HCT116 (cell line): ENCODE measurements around the gene DYNC2LI1. TPM values are rescaled to one million over a fixed set of nuclear protein-coding genes. Genes with fewer than 3 reads are reported as not detected.
A peak's percentile ranks its signal among the peaks of the same experiment; 100 is the strongest.

ENCODE experiments used
- ATAC-seq: fragments of 200-7000 bp; cut with Tn5 transposase; 2 replicates; pipeline ENCODE4 v1.9.1; 2020; ENCODE audit warnings: mild to moderate bottlenecking, moderate library complexity
- BruUV-seq: library from RNA; stranded (reverse); fragments of 400-500 nt; replicated peaks from 2 replicates; lab custom pipeline; 2021; lab: Mats Ljungman, UMichigan
- CTCF ChIA-PET: fragments of 300-600 bp; sonication (Branson Sonifier 250); formaldehyde crosslinking; loops from one replicate; lab custom pipeline; 2021; ENCODE audit warnings: antibody characterized with exemption; lab: Charles Lee
- POLR2A ChIA-PET: fragments of 300-600, 350-600 bp; sonication (Branson Sonifier 250); formaldehyde crosslinking; loops from one replicate; lab custom pipeline; 2021; ENCODE audit warnings: antibody characterized with exemption; lab: Charles Lee
- RAD21 ChIA-PET, 2 experiments: fragments of 300-600 bp; sonication (Branson Sonifier 250); formaldehyde crosslinking; loops; one replicate each; lab custom pipeline; 2023; ENCODE audit warnings: low total read pairs in 2 of 2; ENCODE audit not compliant: uncharacterized antibody in 2 of 2, unreplicated experiment in 2 of 2, low non-redundant PET in 1 of 2; lab: Charles Lee
- DNase-seq: peaks from one replicate; pipeline ENCODE4 v3.0.0-alpha.2; 2010; ENCODE audit warnings: low read depth, low spot score
- H2AFZ ChIP-seq: fragments of 200-600 bp; shearing (Covaris generic), sonication (generic); 2 replicates; pipeline ENCODE4 v1.6.1; 2017; ENCODE audit warnings: low read depth, mixed run types, mixed read lengths, antibody characterized with exemption, low read length; ENCODE audit not compliant: poor library complexity, severe bottlenecking
- H3K27ac ChIP-seq: 2 replicates; pipeline ENCODE4 v1.5.1; 2012; ENCODE audit warnings: low read depth, low read length
- H3K27me3 ChIP-seq: fragments of 200-600 bp; sonication (generic); 2 replicates; pipeline ENCODE4 v1.6.1; 2016; ENCODE audit warnings: mixed run types, low read length, mixed read lengths; ENCODE audit not compliant: insufficient read depth
- H3K36me3 ChIP-seq, 2 experiments: fragments of 200-500 bp in 1 of 2; fragments of 200-600 bp in 1 of 2; sonication (Bioruptor generic) in 1 of 2; sonication (generic) in 1 of 2; 2 replicates each; pipeline versions ENCODE4 v1.5.1 to v1.6.1; 2014 to 2016; ENCODE audit warnings: low read length in 2 of 2, inconsistent platforms in 1 of 2, mixed read lengths in 1 of 2, mixed run types in 1 of 2; ENCODE audit not compliant: insufficient read depth in 2 of 2, control insufficient read depth in 1 of 2
- H3K4me1 ChIP-seq, 2 experiments: fragments of 200-600 bp in 1 of 2; sonication (generic) in 1 of 2; 2 replicates each; pipeline versions ENCODE4 v1.5.1 to v1.6.1; 2012 to 2017; ENCODE audit warnings: low read length in 2 of 2, inconsistent platforms in 1 of 2, mild to moderate bottlenecking in 1 of 2, mixed read lengths in 1 of 2, mixed run types in 1 of 2, moderate library complexity in 1 of 2; ENCODE audit not compliant: insufficient read depth in 2 of 2, control insufficient read depth in 1 of 2
- H3K4me2 ChIP-seq: fragments of 200-600 bp; sonication (generic); 2 replicates; pipeline ENCODE4 v1.6.1; 2017; ENCODE audit warnings: mixed run types, low read length, mixed read lengths
- H3K4me3 ChIP-seq, 2 experiments: fragments of 200-600 bp in 1 of 2; sonication (generic) in 1 of 2; replicated peaks in 1 of 2; 2 replicates each; pipeline ENCODE4 v1.5.1; 2011 to 2016; ENCODE audit warnings: low read length in 2 of 2, control low read depth in 1 of 2, low read depth in 1 of 2, mild to moderate bottlenecking in 1 of 2, mixed read lengths in 1 of 2, mixed run types in 1 of 2
- H3K79me2 ChIP-seq: fragments of 200-600 bp; sonication (generic); 2 replicates; pipeline ENCODE4 v1.6.1; 2017; ENCODE audit warnings: mild to moderate bottlenecking, mixed run types, low read length, moderate library complexity, mixed read lengths; ENCODE audit not compliant: insufficient read depth
- H3K9ac ChIP-seq: fragments of 200-600 bp; sonication (generic); 2 replicates; pipeline ENCODE4 v1.6.1; 2016; ENCODE audit warnings: low read length, mixed read lengths
- H3K9me2 ChIP-seq: fragments of 200-600 bp; sonication (generic), shearing (Covaris generic); 2 replicates; pipeline ENCODE4 v1.6.1; 2017; ENCODE audit warnings: mixed run types, mild to moderate bottlenecking, moderate library complexity; ENCODE audit not compliant: insufficient read depth
- H3K9me3 ChIP-seq, 2 experiments: fragments of 200-500 bp in 1 of 2; fragments of 200-600 bp in 1 of 2; sonication (Bioruptor generic) in 1 of 2; sonication (generic) in 1 of 2; 2 replicates each; pipeline ENCODE4 v1.6.1; 2014 to 2017; ENCODE audit warnings: low read length in 2 of 2, mixed read lengths in 2 of 2, inconsistent platforms in 1 of 2, low read depth in 1 of 2, mild to moderate bottlenecking in 1 of 2, mixed run types in 1 of 2, moderate library complexity in 1 of 2; ENCODE audit not compliant: control insufficient read depth in 1 of 2, insufficient read depth in 1 of 2
- H4K20me1 ChIP-seq: fragments of 200-600 bp; sonication (generic), shearing (Covaris generic); 2 replicates; pipeline ENCODE4 v1.6.1; 2017; ENCODE audit warnings: mixed run types, mild to moderate bottlenecking, moderate library complexity; ENCODE audit not compliant: insufficient read depth
- CBX3 ChIP-seq: IDR thresholded peaks from 2 replicates; pipeline ENCODE4 v1.6.1; 2012; ENCODE audit warnings: low read depth
- EGR1 ChIP-seq: IDR thresholded peaks from 2 replicates; pipeline ENCODE4 v1.6.1; 2012; ENCODE audit warnings: low read depth
- ELF1 ChIP-seq: IDR thresholded peaks from 2 replicates; pipeline ENCODE4 v1.6.1; 2012; ENCODE audit warnings: low read depth, borderline replicate concordance
- EZH2phosphoT487 ChIP-seq: fragments of 200-600 bp; IDR thresholded peaks from 2 replicates; pipeline ENCODE4 v1.6.1; 2018; ENCODE audit warnings: antibody characterized with exemption, borderline replicate concordance
- FOSL1 ChIP-seq: IDR thresholded peaks from 2 replicates; pipeline ENCODE4 v1.6.1; 2012; ENCODE audit warnings: low read depth
- JUND ChIP-seq: IDR thresholded peaks from 2 replicates; pipeline ENCODE4 v1.6.1; 2012
- RAD21 ChIP-seq: IDR thresholded peaks from 2 replicates; pipeline ENCODE4 v1.6.1; 2012; ENCODE audit warnings: low read depth, mild to moderate bottlenecking
- SIN3A ChIP-seq: IDR thresholded peaks from 2 replicates; pipeline ENCODE4 v1.6.1; 2012; ENCODE audit warnings: low read depth
- SRF ChIP-seq: IDR thresholded peaks from 2 replicates; pipeline ENCODE4 v1.6.1; 2012; ENCODE audit warnings: low read depth
- TCF7L2 ChIP-seq: IDR thresholded peaks from 2 replicates; pipeline ENCODE4 v1.7.0; 2011; ENCODE audit warnings: borderline replicate concordance, inconsistent platforms; ENCODE audit not compliant: insufficient read depth, insufficient read length; ENCODE audit errors: extremely low read depth
- YY1 ChIP-seq: IDR thresholded peaks from 2 replicates; pipeline ENCODE4 v1.6.1; 2011; ENCODE audit warnings: low read length, low read depth, moderate library complexity, mild to moderate bottlenecking; ENCODE audit not compliant: insufficient replicate concordance; ENCODE audit errors: extremely low read depth
- ZFX ChIP-seq: fragments of 450-650 bp; IDR thresholded peaks from 2 replicates; pipeline ENCODE4 v1.6.1; 2017
- intact Hi-C: fragments of 100-400 bp; cut with micrococcal nuclease; formaldehyde crosslinking; loops from 2 replicates; pipeline ENCODE4 v1.10.0; 2022
- total RNA-seq: library from RNA; stranded (reverse); gene quantifications from one replicate; pipeline ENCODE4 v1.2.1, GENCODE V29; 2021; ENCODE audit not compliant: unreplicated experiment
- TF ChIP-seq, protein P1 (sequence below): IDR thresholded peaks from 2 replicates; pipeline ENCODE4 v1.6.1; 2012; ENCODE audit warnings: low read depth
- TF ChIP-seq, protein P2 (sequence below): IDR thresholded peaks from 2 replicates; pipeline ENCODE4 v1.6.1; 2012
- TF ChIP-seq, protein P3 (sequence below), 3 experiments: fragments of 200-600 bp in 1 of 3; sonication (generic) in 1 of 3; IDR thresholded peaks in 2 of 3; conservative IDR thresholded peaks in 1 of 3; 2 replicates each; pipeline ENCODE4 v1.5.1; 2012 to 2017; ENCODE audit warnings: low read depth in 2 of 3, low read length in 2 of 3, antibody characterized with exemption in 1 of 3, borderline replicate concordance in 1 of 3, control low read depth in 1 of 3, mild to moderate bottlenecking in 1 of 3, mixed read lengths in 1 of 3, mixed run types in 1 of 3, moderate library complexity in 1 of 3; ENCODE audit not compliant: insufficient read depth in 1 of 3
- TF ChIP-seq, protein P4 (sequence below): IDR thresholded peaks from 2 replicates; pipeline ENCODE4 v1.6.1; 2012

Gene DYNC2LI1
- total RNA-seq, 1 experiment from 2014 or later, result 16.7 TPM

DNA sequence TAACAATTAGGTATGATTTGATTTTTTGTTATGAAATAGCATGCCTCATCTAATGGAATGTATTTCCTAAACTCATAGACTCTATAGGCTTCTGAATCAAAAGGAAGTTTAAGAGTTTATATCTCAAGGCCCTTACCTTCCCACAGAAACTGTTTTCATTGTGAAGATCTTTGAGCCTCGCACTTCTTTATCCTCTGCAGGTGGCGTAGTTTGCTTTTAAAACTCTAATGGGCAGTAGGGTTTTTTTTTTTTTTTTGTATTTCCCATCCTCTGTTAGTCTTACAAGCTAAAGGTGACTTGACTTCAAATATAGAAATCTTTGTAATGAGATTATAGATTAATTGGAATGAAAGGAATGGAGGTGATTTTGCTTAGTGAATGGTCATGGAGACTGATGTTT lies 28.3 kb downstream of the DYNC2LI1 start:
- H3K36me3 ChIP-seq, result no peaks in the 10 kb centered on the region
- DNase-seq (no peak), ATAC-seq (no peak)
- intact Hi-C loops, result no loop called here
- ChIA-PET RAD21 (no interaction called here), CTCF (no interaction called here)
- no peaks in the 10 kb centered on the region for H3K27me3 ChIP-seq
- no peaks in the 10 kb centered on the region for H4K20me1 ChIP-seq
- no peak overlapping the region for H3K4me2 ChIP-seq
- H3K4me1 ChIP-seq, result no peaks in the 10 kb centered on the region
- H3K27ac ChIP-seq, result no peak overlapping the region
- H3K79me2 ChIP-seq, result no peaks in the 10 kb centered on the region
- no peaks in the 10 kb centered on the region for H3K9me3 ChIP-seq
- BruUV-seq, result no TSS peak
- 0 out of 2 replicates have a peak, but pooled peaks have one; percentile 16 for TF ChIP-seq RAD21
- TF ChIP-seq, protein P1, sequence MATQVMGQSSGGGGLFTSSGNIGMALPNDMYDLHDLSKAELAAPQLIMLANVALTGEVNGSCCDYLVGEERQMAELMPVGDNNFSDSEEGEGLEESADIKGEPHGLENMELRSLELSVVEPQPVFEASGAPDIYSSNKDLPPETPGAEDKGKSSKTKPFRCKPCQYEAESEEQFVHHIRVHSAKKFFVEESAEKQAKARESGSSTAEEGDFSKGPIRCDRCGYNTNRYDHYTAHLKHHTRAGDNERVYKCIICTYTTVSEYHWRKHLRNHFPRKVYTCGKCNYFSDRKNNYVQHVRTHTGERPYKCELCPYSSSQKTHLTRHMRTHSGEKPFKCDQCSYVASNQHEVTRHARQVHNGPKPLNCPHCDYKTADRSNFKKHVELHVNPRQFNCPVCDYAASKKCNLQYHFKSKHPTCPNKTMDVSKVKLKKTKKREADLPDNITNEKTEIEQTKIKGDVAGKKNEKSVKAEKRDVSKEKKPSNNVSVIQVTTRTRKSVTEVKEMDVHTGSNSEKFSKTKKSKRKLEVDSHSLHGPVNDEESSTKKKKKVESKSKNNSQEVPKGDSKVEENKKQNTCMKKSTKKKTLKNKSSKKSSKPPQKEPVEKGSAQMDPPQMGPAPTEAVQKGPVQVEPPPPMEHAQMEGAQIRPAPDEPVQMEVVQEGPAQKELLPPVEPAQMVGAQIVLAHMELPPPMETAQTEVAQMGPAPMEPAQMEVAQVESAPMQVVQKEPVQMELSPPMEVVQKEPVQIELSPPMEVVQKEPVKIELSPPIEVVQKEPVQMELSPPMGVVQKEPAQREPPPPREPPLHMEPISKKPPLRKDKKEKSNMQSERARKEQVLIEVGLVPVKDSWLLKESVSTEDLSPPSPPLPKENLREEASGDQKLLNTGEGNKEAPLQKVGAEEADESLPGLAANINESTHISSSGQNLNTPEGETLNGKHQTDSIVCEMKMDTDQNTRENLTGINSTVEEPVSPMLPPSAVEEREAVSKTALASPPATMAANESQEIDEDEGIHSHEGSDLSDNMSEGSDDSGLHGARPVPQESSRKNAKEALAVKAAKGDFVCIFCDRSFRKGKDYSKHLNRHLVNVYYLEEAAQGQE, result no peak
- TF ChIP-seq, all 23 proteins: peak for 1
- Histone ChIP-seq H2AFZ (no peak overlapping the region), H3K9me2 (no peaks in the 10 kb centered on the region), H3K9ac (no peak overlapping the region), H3K4me3 (no peak overlapping the region)
- POLR2A ChIA-PET, result no interaction called here

DNA sequence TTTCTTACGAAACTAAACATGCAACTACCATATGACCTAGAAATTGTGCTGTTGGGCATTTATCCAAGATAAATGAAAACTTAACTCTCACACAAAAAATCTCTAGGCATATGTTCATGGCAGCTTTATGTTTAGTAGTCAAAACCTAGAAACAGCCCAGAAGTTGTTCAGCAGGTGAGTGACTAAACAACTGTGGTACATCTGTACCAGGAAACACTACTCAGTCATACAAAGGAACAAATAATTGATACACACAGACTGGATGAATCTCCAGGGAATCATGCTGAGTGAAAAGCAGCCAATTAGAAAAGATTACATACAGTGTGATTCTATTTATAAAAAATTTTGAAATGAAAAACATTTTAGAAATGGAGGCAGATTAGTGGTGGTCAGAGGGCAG lies 29.3 kb downstream of the DYNC2LI1 start:
- ATAC-seq, result no peak

More for the DNA sequence above, 29.3 kb downstream of the DYNC2LI1 start:
- H4K20me1 ChIP-seq, result no peaks in the 10 kb centered on the region
- BruUV-seq, result no TSS peak
- no peaks in the 10 kb centered on the region for H3K79me2 ChIP-seq
- H3K9me2 ChIP-seq, result no peaks in the 10 kb centered on the region
- intact Hi-C loops, result no loop called here
- TF ChIP-seq RAD21 (no peak), SRF (no peak), EZH2phosphoT487 (no peak), TCF7L2 (no peak), ZFX (no peak), SIN3A (no peak), EGR1 (no peak), FOSL1 (no peak), CBX3 (no peak), YY1 (no peak), JUND (no peak), ELF1 (no peak)
- TF ChIP-seq, protein P2, sequence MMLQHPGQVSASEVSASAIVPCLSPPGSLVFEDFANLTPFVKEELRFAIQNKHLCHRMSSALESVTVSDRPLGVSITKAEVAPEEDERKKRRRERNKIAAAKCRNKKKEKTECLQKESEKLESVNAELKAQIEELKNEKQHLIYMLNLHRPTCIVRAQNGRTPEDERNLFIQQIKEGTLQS, result no peak
- TF ChIP-seq, protein P3, sequence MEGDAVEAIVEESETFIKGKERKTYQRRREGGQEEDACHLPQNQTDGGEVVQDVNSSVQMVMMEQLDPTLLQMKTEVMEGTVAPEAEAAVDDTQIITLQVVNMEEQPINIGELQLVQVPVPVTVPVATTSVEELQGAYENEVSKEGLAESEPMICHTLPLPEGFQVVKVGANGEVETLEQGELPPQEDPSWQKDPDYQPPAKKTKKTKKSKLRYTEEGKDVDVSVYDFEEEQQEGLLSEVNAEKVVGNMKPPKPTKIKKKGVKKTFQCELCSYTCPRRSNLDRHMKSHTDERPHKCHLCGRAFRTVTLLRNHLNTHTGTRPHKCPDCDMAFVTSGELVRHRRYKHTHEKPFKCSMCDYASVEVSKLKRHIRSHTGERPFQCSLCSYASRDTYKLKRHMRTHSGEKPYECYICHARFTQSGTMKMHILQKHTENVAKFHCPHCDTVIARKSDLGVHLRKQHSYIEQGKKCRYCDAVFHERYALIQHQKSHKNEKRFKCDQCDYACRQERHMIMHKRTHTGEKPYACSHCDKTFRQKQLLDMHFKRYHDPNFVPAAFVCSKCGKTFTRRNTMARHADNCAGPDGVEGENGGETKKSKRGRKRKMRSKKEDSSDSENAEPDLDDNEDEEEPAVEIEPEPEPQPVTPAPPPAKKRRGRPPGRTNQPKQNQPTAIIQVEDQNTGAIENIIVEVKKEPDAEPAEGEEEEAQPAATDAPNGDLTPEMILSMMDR (IDR thresholded peaks at IDR 0.05 in 2 of 3, conservative IDR thresholded peaks at IDR 0.05 in 1 of 3; ENCODE audit: borderline replicate concordance in 1 of 3, insufficient read depth in 1 of 3, low read depth in 2 of 3, low read length in 2 of 3), result no peak
- TF ChIP-seq, protein P4, sequence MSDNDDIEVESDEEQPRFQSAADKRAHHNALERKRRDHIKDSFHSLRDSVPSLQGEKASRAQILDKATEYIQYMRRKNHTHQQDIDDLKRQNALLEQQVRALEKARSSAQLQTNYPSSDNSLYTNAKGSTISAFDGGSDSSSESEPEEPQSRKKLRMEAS, result no peak
- no peaks in the 10 kb centered on the region for H3K4me1 ChIP-seq
- H2AFZ ChIP-seq, result no peak overlapping the region
- H3K4me3 ChIP-seq, result no peak overlapping the region
- POLR2A ChIA-PET, result no interaction called here
- CTCF ChIA-PET, result no interaction called here
- H3K9ac ChIP-seq, result no peak overlapping the region
- H3K36me3 ChIP-seq, result no peaks in the 10 kb centered on the region
- H3K27me3 ChIP-seq, result no peaks in the 10 kb centered on the region
- H3K4me2 ChIP-seq, result no peak overlapping the region
- DNase-seq, result no peak
- RAD21 ChIA-PET, result no interaction called here
- no peaks in the 10 kb centered on the region for H3K9me3 ChIP-seq
- no peak overlapping the region for H3K27ac ChIP-seq
